ENCODE measurements around the gene NTN1.

DNA sequence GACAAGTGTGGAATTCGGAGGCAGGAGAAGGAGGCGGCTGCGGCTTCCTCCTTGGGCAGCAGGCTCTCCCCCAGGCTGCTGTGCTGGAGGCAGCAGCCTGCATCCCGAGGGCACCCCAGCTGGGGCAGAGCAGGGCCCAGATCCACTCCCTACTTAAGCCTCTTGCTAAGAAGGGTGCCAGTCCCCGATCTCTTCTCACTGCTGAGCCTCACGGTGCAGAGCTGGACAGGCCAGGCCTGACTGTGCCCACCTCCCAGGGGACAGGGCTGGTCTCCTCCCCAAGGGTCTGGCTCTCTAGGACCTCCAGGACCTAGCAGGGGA lies 210.8 kb downstream of the NTN1 start:
- TF ChIP-seq POLR2A (IDR thresholded peaks at IDR 0.05; ENCODE audit: low read depth, low read length) (no peak), POLR2AphosphoS5 (IDR thresholded peaks at IDR 0.05; ENCODE audit: low read depth, low read length) (no peak)
